K562 (cell line): Measurements from ENCODE around the gene TOR3A. TPM values are rescaled to one million over a fixed set of nuclear protein-coding genes. Genes with fewer than 3 reads are reported as not detected.

ENCODE experiments used
- ATAC-seq: fragments of 200-7000 bp; cut with Tn5 transposase; 3 replicates; pipeline ENCODE4 v1.9.1; 2020; ENCODE audit warnings: moderate library complexity
- BruUV-seq: library from RNA; stranded (reverse); fragments of 400-500 nt; replicated peaks from 2 replicates; lab custom pipeline; 2021; lab: Mats Ljungman, UMichigan
- CTCF ChIA-PET: fragments of 300-600 bp; formaldehyde crosslinking; extraction: SDS; loops from one replicate; lab custom pipeline; 2021; ENCODE audit warnings: low intra/inter-chr PET ratio; lab: Yijun Ruan, JAX
- POLR2A ChIA-PET: fragments of 300-600, 350-650 bp; sonication (Branson Sonifier 250); formaldehyde crosslinking; extraction: SDS; loops from one replicate; lab custom pipeline; 2021; ENCODE audit warnings: antibody characterized with exemption, inconsistent platforms; lab: Yijun Ruan, JAX
- DNase-seq, 4 experiments: peaks; one replicate each; pipeline versions ENCODE4 v3.0.0 to v3.0.0-alpha.2; 2011 to 2018; ENCODE audit warnings: low spot score in 3 of 4, mixed read lengths in 3 of 4; ENCODE audit errors: extremely low read depth in 1 of 4
- FAIRE-seq: peaks from 2 replicates; lab custom pipeline; 2011; peaks lifted over from hg19 to GRCh38; lab: Jason Lieb, UNC
- H2AFZ ChIP-seq: 2 replicates; pipeline ENCODE4 v1.6.0; 2011; ENCODE audit warnings: low read depth, low read length, control low read depth, inconsistent platforms
- H3K27ac ChIP-seq: fragments of 200-600 bp; 3 replicates; pipeline ENCODE4 v1.8.0; 2011; ENCODE audit warnings: low read depth, mild to moderate bottlenecking, control low read depth, inconsistent platforms, low read length, moderate library complexity, mixed read lengths; ENCODE audit errors: extremely low read depth
- H3K27me3 ChIP-seq, 2 experiments: fragments of 300-600 bp in 1 of 2; 2 replicates in 1 of 2; 3 replicates in 1 of 2; pipeline versions ENCODE4 v1.6.0 to v1.8.0; 2011; ENCODE audit warnings: inconsistent platforms in 2 of 2, low read length in 2 of 2, mild to moderate bottlenecking in 1 of 2, mixed read lengths in 1 of 2, moderate library complexity in 1 of 2; ENCODE audit not compliant: control insufficient read depth in 2 of 2, insufficient read depth in 2 of 2
- H3K36me3 ChIP-seq: fragments of 300-600 bp; 3 replicates; pipeline ENCODE4 v1.8.0; 2011; ENCODE audit warnings: mild to moderate bottlenecking, low read length, inconsistent platforms; ENCODE audit not compliant: control insufficient read depth, insufficient read depth
- H3K4me1 ChIP-seq, 2 experiments: fragments of 200-600 bp in 1 of 2; replicated peaks in 1 of 2; 2 replicates in 1 of 2; 3 replicates in 1 of 2; pipeline versions ENCODE4 v1.5.1 to v1.8.0; 2011; ENCODE audit warnings: inconsistent platforms in 2 of 2, low read length in 2 of 2, mild to moderate bottlenecking in 1 of 2, mixed read lengths in 1 of 2, moderate library complexity in 1 of 2; ENCODE audit not compliant: control insufficient read depth in 2 of 2, insufficient read depth in 2 of 2
- H3K4me2 ChIP-seq: 2 replicates; pipeline ENCODE4 v1.6.1; 2011; ENCODE audit warnings: low read length, control low read depth, inconsistent platforms, mixed read lengths; ENCODE audit not compliant: insufficient read depth
- H3K4me3 ChIP-seq: fragments of 200-600 bp; sonication (generic), shearing (Covaris generic); 2 replicates; pipeline ENCODE4 v1.5.1; 2016; ENCODE audit warnings: control low read depth, inconsistent platforms
- H3K79me2 ChIP-seq: fragments of 200-600 bp; 3 replicates; pipeline ENCODE4 v1.8.0; 2011; ENCODE audit warnings: low read length, inconsistent platforms; ENCODE audit not compliant: control insufficient read depth, insufficient read depth
- H3K9ac ChIP-seq, 2 experiments: 2 replicates each; pipeline versions ENCODE4 v1.6.0 to v1.6.1; 2011; ENCODE audit warnings: low read depth in 2 of 2, low read length in 2 of 2, control low read depth in 1 of 2, inconsistent platforms in 1 of 2, mild to moderate bottlenecking in 1 of 2, mixed read lengths in 1 of 2; ENCODE audit not compliant: insufficient read depth in 1 of 2
- H3K9me1 ChIP-seq: one replicate; pipeline ENCODE4 v1.6.0; 2011; ENCODE audit warnings: inconsistent platforms, mild to moderate bottlenecking, low read length, moderate library complexity; ENCODE audit not compliant: control insufficient read depth, insufficient read depth
- H3K9me3 ChIP-seq: replicated peaks from 2 replicates; pipeline ENCODE4 v1.5.1; 2011; ENCODE audit warnings: low read depth, low read length, inconsistent platforms; ENCODE audit not compliant: control insufficient read depth, insufficient read depth
- H4K20me1 ChIP-seq: replicated peaks from 2 replicates; pipeline ENCODE4 v1.6.1; 2011; ENCODE audit warnings: low read length, inconsistent platforms, mixed read lengths; ENCODE audit not compliant: control insufficient read depth, insufficient read depth
- KAT2B ChIP-seq: IDR thresholded peaks from one replicate; pipeline ENCODE4 v1.6.1; 2012; ENCODE audit warnings: low read depth, mild to moderate bottlenecking, control low read depth, inconsistent platforms, low read length, moderate library complexity
- NFE2 ChIP-seq: IDR thresholded peaks from 2 replicates; pipeline ENCODE4 v1.6.1; 2014; ENCODE audit warnings: antibody characterized with exemption, low read depth
- SMARCA5 ChIP-seq: fragments of 450-650 bp; IDR thresholded peaks from 2 replicates; pipeline ENCODE4 v1.6.1; 2016
- TAF7 ChIP-seq: fragments of 450-650 bp; IDR thresholded peaks from 2 replicates; pipeline ENCODE4 v1.6.1; 2016; ENCODE audit warnings: missing genetic modification characterization, missing compliant biosample characterization
- TAL1 ChIP-seq: fragments of 450-650 bp; IDR thresholded peaks from 2 replicates; pipeline ENCODE4 v1.6.1; 2016; ENCODE audit warnings: mild to moderate bottlenecking
- ZNF165 ChIP-seq: fragments of 250-450 bp; sonication (Bioruptor Pico); IDR thresholded peaks from 2 replicates; pipeline ENCODE4 v1.4.0; 2020; ENCODE audit warnings: borderline replicate concordance
- in situ Hi-C: fragments of 300-500 bp; cut with MboI; formaldehyde crosslinking; loops from 4 replicates; pipeline ENCODE4 v1.15.0; 2018; ENCODE audit warnings: inconsistent platforms, mixed read lengths
- intact Hi-C: fragments of 100-400 bp; cut with micrococcal nuclease; formaldehyde crosslinking; loops from 2 replicates; pipeline ENCODE4 v1.14.2; 2022
- polyA plus RNA-seq, 8 experiments: library from polyadenylated mRNA; depleted of rRNA in 4 of 8; stranded (reverse) in 5 of 8; unstranded in 3 of 8; fragments of >200 nt; fragmentation: Nextera tagmentation in 2 of 8; fragmentation: Illumina TruSeq in 1 of 8; extraction: Ambion mirVana in 2 of 8; extraction: Trizol in 1 of 8; gene quantifications; 2 replicates each; pipeline versions ENCODE4 v1.2.1 to v1.2.3, GENCODE V29; 2011 to 2014; ENCODE audit warnings: inconsistent platforms in 1 of 8, missing spikeins in 1 of 8
- total RNA-seq, 7 experiments: library from RNA; depleted of rRNA in 6 of 7; stranded (reverse); fragments of >200 nt in 6 of 7; fragmentation: Illumina TruSeq in 2 of 7; extraction: Trizol in 2 of 7; gene quantifications; 2 replicates each; pipeline versions ENCODE4 v1.2.1 to v1.2.3, GENCODE V29; 2011 to 2021; ENCODE audit warnings: low replicate concordance in 1 of 7
- TF ChIP-seq, protein P1 (sequence below): fragments of 450-650 bp; IDR thresholded peaks from one replicate; pipeline ENCODE4 v1.6.1; 2018; ENCODE audit warnings: mild to moderate bottlenecking, moderate library complexity; ENCODE audit not compliant: partially characterized antibody
- TF ChIP-seq, protein P2 (sequence below), 2 experiments: IDR thresholded peaks in 1 of 2; conservative IDR thresholded peaks in 1 of 2; 2 replicates each; pipeline ENCODE4 v1.6.1; 2016; ENCODE audit warnings: low read depth in 2 of 2, mild to moderate bottlenecking in 1 of 2, missing compliant biosample characterization in 1 of 2, missing genetic modification characterization in 1 of 2, moderate library complexity in 1 of 2
- TF ChIP-seq, protein P3 (sequence below): fragments of 450-650 bp; formaldehyde crosslinking; IDR thresholded peaks from 2 replicates; pipeline ENCODE4 v1.4.0; 2022; ENCODE audit warnings: missing genetic modification characterization
- TF ChIP-seq, protein P4 (sequence below): fragments of 450-650 bp; IDR thresholded peaks from 2 replicates; pipeline ENCODE4 v1.6.1; 2016
- TF ChIP-seq, protein P5 (sequence below), 3 experiments: fragments of 200-800 bp in 1 of 3; sonication (Bioruptor generic) in 1 of 3; sonication (generic) in 1 of 3; formaldehyde crosslinking in 1 of 3; IDR thresholded peaks; 2 replicates each; pipeline versions ENCODE4 v1.6.1 to v1.8.0; 2016 to 2022; ENCODE audit warnings: mild to moderate bottlenecking in 2 of 3, missing compliant biosample characterization in 2 of 3, missing genetic modification characterization in 2 of 3, missing genetic modification reagents in 1 of 3
- TF ChIP-seq, protein P6 (sequence below): fragments of 250-450 bp; sonication (Bioruptor Pico); IDR thresholded peaks from 2 replicates; pipeline ENCODE4 v1.5.0; 2020; ENCODE audit warnings: mild to moderate bottlenecking, borderline replicate concordance

The TOR3A gene
- total and polyA plus RNA-seq, 9 of the 15 experiments (the other 6 are each of a cell fraction or from before 2014, with no cell fraction given): 7.9 to 94.5 (median 39.7) TPM

DNA sequence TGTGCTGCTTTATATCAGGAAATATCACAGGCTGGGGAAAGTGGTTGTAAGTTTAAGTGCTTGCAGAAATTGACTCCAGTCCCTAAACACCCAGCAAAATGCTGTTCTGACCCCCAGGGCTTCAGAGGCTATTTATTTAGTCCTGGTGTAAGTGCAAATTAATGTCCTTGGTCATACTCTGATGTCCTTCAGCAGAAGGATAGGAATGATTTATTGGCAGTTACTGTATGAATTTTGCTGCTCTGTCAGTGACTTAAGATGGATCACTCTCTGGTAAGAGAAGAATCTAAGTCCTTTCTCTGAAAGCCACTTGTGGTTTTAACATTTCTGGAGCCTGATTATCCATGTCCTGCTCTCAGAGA, 34.3 kb upstream of the TOR3A start:
- Histone ChIP-seq H3K27ac (peak overlapping the region; percentile 87), H3K4me3 (no peak overlapping the region), H3K4me2 (peak overlapping the region; percentile 71), H3K27me3 (no peaks in the 10 kb centered on the region), H3K9ac (peak overlapping the region in 1 of 2 experiments; percentile 46; a peak in 1 of 4 replicates), H2AFZ (no peak overlapping the region), H3K9me1 (no peaks in the 10 kb centered on the region), H4K20me1 (no peaks in the 10 kb centered on the region), H3K36me3 (peaks cover 31% of the 10 kb centered on the region), H3K9me3 (no peaks in the 10 kb centered on the region), H3K79me2 (peaks cover 47% of the 10 kb centered on the region), H3K4me1 (peaks cover 38 to 40% of the 10 kb centered on the region in 2 experiments)
- FAIRE-seq (no peak), DNase-seq (no peak), ATAC-seq (peak; percentile 6)
- in situ Hi-C loops: no loop called here
- no TSS peak for BruUV-seq
- POLR2A ChIA-PET: interaction anchor here (1.1 to 3.2 kb wide), 3 partner anchors 12 to 19 kb away, joined by 3 to 15 read pairs (median 6); no protein-coding TSS in a partner anchor
- intact Hi-C loops: loop anchor here (1.0 kb wide), 6 partner anchors 8 to 35 kb away; partner anchors contain the start of gene TOR3A
- CTCF ChIA-PET: no interaction called here
- TF ChIP-seq KAT2B: no peak
- TF ChIP-seq, protein P1, sequence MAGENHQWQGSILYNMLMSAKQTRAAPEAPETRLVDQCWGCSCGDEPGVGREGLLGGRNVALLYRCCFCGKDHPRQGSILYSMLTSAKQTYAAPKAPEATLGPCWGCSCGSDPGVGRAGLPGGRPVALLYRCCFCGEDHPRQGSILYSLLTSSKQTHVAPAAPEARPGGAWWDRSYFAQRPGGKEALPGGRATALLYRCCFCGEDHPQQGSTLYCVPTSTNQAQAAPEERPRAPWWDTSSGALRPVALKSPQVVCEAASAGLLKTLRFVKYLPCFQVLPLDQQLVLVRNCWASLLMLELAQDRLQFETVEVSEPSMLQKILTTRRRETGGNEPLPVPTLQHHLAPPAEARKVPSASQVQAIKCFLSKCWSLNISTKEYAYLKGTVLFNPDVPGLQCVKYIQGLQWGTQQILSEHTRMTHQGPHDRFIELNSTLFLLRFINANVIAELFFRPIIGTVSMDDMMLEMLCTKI: no peak
- TF ChIP-seq, protein P2, sequence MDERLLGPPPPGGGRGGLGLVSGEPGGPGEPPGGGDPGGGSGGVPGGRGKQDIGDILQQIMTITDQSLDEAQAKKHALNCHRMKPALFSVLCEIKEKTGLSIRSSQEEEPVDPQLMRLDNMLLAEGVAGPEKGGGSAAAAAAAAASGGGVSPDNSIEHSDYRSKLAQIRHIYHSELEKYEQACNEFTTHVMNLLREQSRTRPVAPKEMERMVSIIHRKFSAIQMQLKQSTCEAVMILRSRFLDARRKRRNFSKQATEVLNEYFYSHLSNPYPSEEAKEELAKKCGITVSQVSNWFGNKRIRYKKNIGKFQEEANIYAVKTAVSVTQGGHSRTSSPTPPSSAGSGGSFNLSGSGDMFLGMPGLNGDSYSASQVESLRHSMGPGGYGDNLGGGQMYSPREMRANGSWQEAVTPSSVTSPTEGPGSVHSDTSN (CRISPR knock-in tag; IDR thresholded peaks at IDR 0.05; ENCODE audit: low read depth): no peak
- TF ChIP-seq, protein P2 (tag; conservative IDR thresholded peaks at IDR 0.05; ENCODE audit: low read depth): peak; percentile 96
- TF ChIP-seq TAL1: 0 out of 2 replicates have a peak, but pooled peaks have one; percentile 39
- 0 out of 2 replicates have a peak, but pooled peaks have one; percentile 6 for TF ChIP-seq SMARCA5
- TF ChIP-seq, protein P3, sequence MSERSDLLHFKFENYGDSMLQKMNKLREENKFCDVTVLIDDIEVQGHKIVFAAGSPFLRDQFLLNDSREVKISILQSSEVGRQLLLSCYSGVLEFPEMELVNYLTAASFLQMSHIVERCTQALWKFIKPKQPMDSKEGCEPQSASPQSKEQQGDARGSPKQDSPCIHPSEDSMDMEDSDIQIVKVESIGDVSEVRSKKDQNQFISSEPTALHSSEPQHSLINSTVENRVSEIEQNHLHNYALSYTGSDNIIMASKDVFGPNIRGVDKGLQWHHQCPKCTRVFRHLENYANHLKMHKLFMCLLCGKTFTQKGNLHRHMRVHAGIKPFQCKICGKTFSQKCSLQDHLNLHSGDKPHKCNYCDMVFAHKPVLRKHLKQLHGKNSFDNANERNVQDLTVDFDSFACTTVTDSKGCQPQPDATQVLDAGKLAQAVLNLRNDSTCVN (CRISPR knock-in tag): no peak
- TF ChIP-seq TAF7 (tag): no peak
- TF ChIP-seq, protein P4, sequence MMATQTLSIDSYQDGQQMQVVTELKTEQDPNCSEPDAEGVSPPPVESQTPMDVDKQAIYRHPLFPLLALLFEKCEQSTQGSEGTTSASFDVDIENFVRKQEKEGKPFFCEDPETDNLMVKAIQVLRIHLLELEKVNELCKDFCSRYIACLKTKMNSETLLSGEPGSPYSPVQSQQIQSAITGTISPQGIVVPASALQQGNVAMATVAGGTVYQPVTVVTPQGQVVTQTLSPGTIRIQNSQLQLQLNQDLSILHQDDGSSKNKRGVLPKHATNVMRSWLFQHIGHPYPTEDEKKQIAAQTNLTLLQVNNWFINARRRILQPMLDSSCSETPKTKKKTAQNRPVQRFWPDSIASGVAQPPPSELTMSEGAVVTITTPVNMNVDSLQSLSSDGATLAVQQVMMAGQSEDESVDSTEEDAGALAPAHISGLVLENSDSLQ: peak; percentile 93
- TF ChIP-seq, protein P5, sequence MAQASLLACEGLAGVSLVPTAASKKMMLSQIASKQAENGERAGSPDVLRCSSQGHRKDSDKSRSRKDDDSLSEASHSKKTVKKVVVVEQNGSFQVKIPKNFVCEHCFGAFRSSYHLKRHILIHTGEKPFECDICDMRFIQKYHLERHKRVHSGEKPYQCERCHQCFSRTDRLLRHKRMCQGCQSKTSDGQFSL (CRISPR knock-in tag; IDR thresholded peaks at IDR 0.05): no peak
- TF ChIP-seq, protein P5 (tag; IDR thresholded peaks at IDR 0.05): no peak
- TF ChIP-seq NFE2: 0 out of 2 replicates have a peak, but pooled peaks have one; percentile 18
- TF ChIP-seq ZNF165 (CRISPR knock-in tag): no peak
- TF ChIP-seq, protein P6, sequence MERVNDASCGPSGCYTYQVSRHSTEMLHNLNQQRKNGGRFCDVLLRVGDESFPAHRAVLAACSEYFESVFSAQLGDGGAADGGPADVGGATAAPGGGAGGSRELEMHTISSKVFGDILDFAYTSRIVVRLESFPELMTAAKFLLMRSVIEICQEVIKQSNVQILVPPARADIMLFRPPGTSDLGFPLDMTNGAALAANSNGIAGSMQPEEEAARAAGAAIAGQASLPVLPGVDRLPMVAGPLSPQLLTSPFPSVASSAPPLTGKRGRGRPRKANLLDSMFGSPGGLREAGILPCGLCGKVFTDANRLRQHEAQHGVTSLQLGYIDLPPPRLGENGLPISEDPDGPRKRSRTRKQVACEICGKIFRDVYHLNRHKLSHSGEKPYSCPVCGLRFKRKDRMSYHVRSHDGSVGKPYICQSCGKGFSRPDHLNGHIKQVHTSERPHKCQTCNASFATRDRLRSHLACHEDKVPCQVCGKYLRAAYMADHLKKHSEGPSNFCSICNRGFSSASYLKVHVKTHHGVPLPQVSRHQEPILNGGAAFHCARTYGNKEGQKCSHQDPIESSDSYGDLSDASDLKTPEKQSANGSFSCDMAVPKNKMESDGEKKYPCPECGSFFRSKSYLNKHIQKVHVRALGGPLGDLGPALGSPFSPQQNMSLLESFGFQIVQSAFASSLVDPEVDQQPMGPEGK (CRISPR knock-in tag): no peak
